ENCODE measurements around the gene WDR18.

GRCh38 chr19:1017906-1018305 lies 33.8 kb downstream of the WDR18 start:
- TF ChIP-seq YY1 (IDR thresholded peaks at IDR 0.05; ENCODE audit: insufficient read depth, insufficient read length) = no peak
- TF ChIP-seq ZNF274 (IDR thresholded peaks at IDR 0.05; ENCODE audit: low read depth, low read length) = no peak
- TF ChIP-seq SUZ12 (IDR thresholded peaks at IDR 0.05; ENCODE audit: extremely low read depth, insufficient read depth, insufficient read length) = no peak

All from NT2/D1 (cell line).